HG02870 (cell line): ENCODE results near the gene EXOSC7.
"Not testable (repeated sequence)": the region's sequence is repeated elsewhere in the genome, so short reads cannot be mapped to it uniquely, and the experiment has no call there.

Experiments
- ATAC-seq: cut with Tn5 transposase; IDR thresholded peaks from one replicate; pipeline ENCODE4 v1.9.1; 2021; ENCODE audit warnings: mild to moderate bottlenecking, moderate library complexity; ENCODE audit not compliant: unreplicated experiment

The EXOSC7 gene

DNA sequence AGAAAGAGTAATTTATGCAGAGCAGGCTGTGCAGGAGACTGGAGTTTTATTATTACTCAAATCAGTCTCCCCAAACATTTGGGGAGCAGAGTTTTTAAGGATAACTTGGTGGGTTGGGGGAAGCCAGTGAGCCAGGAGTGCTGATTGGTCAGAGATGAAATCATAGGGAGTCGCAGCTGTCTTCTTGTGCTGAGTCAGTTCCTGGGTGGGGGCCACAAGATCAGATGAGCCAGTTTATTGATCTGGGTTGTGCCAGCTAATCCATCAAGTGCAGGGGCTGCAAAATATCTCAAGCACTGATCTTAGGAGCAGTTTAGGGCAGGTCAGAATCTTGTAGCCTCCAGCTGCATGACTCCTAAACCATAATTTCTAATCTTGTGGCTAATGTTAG is 77.8 kb downstream of the EXOSC7 start:
- not testable (repeated sequence) for ATAC-seq

DNA sequence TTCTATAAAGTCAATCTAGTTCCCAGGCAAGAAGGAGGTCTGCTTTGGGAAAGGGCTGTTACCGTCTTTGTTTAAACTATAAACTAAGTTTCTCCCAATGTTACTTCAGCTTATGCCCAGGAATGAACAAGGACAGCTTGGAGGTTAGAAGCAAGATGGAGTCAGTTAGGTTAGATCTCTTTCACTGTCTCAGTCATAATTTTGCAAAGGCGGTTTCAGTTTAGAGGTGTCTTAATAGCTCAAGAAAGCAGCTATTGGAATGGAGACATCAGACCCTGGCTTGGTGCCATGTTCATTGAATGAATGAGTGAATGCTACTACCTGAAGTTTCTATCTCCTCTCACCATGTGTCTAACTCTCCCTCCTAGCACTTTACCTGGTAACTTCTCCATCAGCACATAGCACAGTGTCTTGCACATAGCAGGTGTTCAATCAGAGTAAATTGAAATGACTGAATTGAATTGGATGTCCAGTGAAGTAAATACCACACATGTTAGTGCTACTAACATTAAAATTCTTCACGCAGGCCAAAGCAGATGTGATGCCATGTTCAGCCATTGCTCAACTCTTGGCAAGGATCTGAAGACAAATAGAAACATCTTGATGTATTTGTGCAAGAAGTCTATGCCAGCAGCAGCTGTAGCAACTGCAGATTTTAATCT is 78.3 kb downstream of the EXOSC7 start:
- no peak for ATAC-seq

DNA sequence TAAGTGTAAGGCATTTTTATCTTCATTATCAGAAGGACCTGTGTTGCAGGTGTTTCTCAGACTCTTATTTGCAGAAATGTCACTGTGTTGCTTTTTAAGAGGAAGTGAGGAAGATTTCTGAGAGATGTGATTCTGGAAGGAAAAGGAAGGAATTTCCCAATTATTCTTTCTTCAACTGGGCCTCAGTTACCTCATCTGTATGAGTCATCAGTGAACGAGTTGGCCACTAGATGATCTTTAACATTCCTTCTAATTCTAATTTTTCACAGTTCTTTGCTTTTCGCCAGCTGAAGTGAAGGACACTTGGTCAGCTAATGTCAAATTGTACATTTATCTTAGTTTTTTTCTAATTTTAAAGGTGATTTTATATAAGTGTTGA is 79.0 kb downstream of the EXOSC7 start:
- ATAC-seq = no peak

DNA sequence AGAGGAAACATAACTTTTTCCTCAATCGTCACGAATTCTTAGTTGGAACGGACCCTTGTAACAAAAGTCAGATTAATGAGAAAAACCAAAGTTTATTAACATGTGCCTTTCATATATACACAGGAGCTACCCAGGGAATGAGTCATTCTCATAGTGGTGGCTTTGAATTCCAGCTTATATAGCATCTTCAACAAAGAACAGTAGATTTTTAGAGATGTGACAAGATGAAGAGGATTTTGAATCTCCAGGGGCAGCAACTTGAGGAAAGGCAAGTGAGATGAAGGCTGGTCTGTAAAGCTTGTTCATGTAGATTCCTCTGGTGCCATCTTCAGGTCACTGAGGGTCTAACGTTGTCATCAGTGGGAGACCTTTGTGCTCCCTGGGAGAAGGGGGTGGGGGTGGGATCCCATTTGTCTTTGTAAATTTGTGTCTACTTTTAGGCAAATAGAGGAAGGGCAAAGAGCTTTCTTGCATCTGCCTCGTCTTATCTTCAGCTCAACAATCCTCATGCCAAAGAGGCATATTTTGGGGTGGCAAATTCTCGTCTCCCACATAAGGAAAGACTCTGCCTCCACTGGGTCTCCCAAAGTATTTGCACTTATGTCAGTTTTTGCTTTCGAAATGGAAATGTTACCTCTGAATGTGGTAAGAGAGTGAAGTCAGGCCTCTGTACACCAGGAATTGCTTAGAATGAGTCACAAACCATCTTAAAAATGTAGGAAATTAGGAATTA is 79.5 kb downstream of the EXOSC7 start:
- no peak for ATAC-seq

DNA sequence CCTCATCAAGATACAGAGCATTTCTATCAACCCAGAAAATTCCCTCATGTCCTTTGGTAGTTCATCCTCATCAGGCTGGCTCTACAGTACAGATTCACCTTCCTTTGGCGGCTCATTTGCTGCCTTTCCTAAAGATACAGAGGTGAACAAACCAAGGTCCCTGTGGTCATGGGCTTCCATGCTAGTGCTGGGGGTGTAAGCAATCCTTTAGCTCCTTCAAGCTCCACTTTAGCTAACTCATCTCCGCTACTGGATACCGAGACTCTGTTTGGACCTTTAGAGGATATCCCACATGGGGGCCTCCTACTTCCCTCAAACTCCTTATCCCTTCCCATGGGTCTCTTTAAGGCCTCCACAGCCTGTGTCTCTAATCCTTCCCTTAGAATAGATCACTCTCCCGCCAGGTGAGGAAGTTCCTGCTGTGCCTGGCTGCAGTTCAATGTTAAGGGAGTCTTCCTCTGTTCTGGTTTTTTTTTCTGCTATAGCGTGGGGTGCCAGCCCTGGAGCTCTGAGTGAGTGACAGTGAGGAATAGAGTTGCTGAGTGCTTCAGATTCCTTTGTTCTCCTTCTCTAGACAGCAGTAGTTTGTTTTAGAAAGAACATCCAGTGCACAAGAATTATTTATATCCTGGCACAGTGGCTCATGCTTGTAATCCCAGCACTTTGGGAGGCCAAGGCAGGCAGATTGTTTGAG is 80.7 kb downstream of the EXOSC7 start:
- no peak for ATAC-seq

DNA sequence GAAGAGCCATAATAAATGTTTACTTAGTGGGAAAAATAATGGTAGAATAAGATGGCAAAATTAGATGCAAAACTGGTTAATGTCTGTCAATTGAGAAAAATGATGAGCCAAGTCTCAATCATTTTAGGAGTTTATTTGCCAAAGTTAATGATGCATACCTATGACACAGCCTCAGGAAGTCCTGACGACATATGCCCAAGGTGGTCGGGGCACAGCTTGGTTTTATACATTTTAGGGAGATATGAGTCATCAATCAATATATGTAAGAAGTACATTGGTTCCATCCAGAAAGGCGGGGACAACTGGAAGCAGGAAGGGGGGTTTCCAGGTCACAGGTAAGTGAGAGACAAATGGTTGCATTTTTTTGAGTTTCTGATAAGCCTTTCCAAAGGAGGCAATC is 81.5 kb downstream of the EXOSC7 start:
- ATAC-seq = no peak

DNA sequence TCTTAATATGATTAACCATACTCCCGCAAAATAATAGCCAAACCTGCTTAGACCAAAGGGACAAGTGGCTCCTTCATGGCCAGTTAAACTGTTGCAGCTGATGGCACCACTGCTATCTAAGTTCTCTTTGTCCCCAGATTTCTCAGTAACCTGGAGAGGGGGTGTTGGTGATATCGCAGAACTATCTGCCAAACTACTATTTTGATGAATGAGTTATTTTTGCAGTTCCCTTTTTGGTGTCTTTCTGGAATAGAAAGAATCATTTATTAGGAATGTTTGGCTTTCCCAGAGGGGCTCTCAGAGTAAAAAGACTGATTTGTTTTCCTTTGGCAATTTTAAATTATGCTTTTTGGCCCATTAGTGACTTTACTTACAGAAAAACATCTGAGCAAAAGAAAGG is 83.1 kb downstream of the EXOSC7 start:
- no peak for ATAC-seq

DNA sequence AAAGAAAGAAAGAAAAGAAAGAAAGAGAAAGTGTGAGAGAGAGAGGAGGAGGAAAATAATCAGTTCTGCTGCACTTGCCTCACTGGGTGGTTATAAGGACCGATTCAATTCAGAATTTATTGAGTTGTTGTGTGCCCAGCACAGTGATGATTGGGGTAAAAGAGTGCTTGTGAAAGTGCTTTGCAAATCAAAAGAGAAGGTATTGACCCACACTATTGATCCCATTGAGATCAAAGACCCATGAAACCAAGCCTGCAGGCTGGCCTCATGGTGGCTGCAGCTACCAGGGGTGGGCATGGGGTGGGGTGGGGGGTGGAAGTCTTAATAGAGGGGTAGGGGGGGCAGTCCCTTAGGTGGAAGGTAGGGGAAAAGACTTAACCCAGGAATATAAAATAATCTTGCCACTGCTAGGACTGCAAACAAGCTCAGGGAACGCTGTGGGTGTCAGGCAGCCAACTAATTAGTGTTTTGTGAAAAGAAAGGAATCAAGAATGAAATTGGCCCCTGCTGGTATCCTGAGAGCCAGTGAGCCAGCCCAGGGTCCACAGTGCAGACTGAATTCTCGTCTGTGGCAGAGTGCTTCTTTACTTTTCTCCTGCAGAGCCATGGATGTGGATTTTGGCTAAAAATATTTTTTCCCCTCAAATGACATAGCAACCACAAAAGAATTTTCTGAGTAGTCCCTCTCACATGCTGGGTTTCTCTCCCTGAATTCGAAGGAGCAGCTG is 84.3 kb downstream of the EXOSC7 start:
- ATAC-seq = no peak
